ENCODE data around the gene EFCAB6. TPM values are rescaled to one million over a fixed set of nuclear protein-coding genes. Genes with fewer than 3 reads are reported as not detected.
A peak's percentile ranks its signal among the peaks of the same experiment; 100 is the strongest.

The EFCAB6 gene
- total and polyA plus RNA-seq, 3 donors from 2014 or later, result 41.3 to 108 (median 81.5) TPM

DNA sequence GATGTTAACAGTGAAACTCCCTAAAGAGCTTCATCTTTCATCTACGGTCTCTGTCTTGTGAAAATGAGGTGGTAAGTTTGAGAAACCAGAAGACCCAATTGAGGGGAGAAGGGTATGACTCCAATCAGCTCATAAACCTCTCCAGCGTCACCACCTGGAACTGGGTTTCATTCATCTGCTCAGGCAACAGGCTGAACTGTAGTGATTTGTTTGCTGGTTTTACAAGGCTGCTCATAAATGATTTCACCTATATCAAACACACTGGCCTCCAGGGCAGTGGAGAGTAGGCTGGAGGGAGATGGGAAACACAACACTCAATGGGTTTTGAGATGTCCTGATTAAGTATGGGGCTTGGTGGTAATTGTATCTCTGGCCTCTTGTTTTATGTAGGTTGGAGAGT lies 79.0 kb downstream of the EFCAB6 start:
- 90 to 93% methylated on average over 2 of the region's 2 CpGs for WGBS, 2 donors
- DNase-seq, result no peak
- Histone ChIP-seq H3K36me3 (ENCODE audit: low read depth, missing control alignments) (no peaks in the 10 kb centered on the region), H3K27me3 (no peaks in the 10 kb centered on the region), H3K4me3 (no peak overlapping the region), H3K27ac (no peak overlapping the region), H3K4me1 (peaks cover 4% of the 10 kb centered on the region), H3K9me3 (no peaks in the 10 kb centered on the region)
- intact Hi-C loops (cut with DNase I; ENCODE audit: low total_unique reads), result no loop called here
- TF ChIP-seq, protein P1, sequence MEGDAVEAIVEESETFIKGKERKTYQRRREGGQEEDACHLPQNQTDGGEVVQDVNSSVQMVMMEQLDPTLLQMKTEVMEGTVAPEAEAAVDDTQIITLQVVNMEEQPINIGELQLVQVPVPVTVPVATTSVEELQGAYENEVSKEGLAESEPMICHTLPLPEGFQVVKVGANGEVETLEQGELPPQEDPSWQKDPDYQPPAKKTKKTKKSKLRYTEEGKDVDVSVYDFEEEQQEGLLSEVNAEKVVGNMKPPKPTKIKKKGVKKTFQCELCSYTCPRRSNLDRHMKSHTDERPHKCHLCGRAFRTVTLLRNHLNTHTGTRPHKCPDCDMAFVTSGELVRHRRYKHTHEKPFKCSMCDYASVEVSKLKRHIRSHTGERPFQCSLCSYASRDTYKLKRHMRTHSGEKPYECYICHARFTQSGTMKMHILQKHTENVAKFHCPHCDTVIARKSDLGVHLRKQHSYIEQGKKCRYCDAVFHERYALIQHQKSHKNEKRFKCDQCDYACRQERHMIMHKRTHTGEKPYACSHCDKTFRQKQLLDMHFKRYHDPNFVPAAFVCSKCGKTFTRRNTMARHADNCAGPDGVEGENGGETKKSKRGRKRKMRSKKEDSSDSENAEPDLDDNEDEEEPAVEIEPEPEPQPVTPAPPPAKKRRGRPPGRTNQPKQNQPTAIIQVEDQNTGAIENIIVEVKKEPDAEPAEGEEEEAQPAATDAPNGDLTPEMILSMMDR (IDR thresholded peaks at IDR 0.05), result no peak
- no peak for TF ChIP-seq POLR2A (IDR thresholded peaks at IDR 0.05)

DNA sequence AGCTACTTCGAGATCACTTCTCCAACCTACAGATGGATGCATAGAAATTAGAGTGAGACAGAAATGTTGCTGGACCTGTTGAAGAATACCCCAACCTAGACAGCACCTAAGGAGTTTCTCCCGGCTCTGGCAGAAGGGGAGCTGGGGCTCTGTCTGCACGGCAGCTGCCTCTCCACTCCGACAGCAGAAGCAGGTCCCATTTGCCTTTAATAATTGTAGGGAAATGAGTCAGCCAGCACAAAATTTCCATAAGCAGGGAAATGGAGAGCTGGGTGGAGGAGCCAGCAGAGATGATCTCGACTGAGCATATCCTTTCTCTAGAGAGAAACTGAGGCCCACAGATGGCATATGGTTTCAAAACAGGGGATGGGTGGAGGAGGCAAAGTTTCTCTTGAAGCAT lies 80.1 kb downstream of the EFCAB6 start:
- DNase-seq, result no peak
- no peak overlapping the region for H3K27ac ChIP-seq
- no peaks in the 10 kb centered on the region for H3K27me3 ChIP-seq
- no peak overlapping the region for H3K4me3 ChIP-seq
- 80 to 88% methylated on average over 5 of the region's 5 CpGs for WGBS, 2 donors
- peaks cover 4% of the 10 kb centered on the region for H3K4me1 ChIP-seq
- H3K9me3 ChIP-seq, result no peaks in the 10 kb centered on the region
- H3K36me3 ChIP-seq (ENCODE audit: low read depth, missing control alignments), result no peaks in the 10 kb centered on the region
- no peak for TF ChIP-seq POLR2A (IDR thresholded peaks at IDR 0.05)
- TF ChIP-seq, protein P1 (IDR thresholded peaks at IDR 0.05), result no peak
- intact Hi-C loops (cut with DNase I; ENCODE audit: low total_unique reads), result no loop called here

DNA sequence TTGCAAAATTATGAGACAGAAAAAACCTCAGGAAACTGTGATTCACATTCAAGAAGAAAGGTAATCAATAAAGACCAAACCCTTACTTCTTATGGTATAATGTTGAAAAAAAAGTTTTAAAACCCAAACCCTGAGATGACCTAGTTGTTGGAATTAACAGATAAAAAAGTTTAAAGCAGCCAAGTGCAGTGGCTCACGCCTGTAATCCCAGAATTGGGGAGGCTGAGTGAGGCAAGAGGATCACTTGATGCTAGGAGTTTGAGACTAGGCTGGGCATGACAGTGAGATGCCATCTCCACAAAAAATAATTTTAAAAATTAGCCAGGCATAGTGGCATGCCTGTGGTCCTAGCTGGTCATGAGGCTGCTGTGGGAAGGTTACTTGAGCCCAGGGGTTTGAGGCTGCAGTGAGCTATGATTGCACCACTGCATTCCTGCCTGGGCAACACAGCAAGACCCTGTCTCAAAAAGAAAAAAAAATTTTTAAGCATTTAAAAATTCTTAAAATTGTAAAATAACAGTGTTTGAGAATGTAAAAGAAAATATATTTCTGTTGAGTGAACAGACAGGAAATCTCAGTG lies 85.1 kb downstream of the EFCAB6 start:
- Histone ChIP-seq H3K4me3 (no peak overlapping the region), H3K27ac (peak overlapping the region in 1 of 2 donors; percentile 29), H3K9me3 (no peaks in the 10 kb centered on the region), H3K27me3 (no peaks in the 10 kb centered on the region), H3K4me1 (peaks cover 8% of the 10 kb centered on the region), H3K36me3 (ENCODE audit: low read depth, missing control alignments) (no peaks in the 10 kb centered on the region)
- TF ChIP-seq, protein P1 (IDR thresholded peaks at IDR 0.05), result no peak
- no peak for TF ChIP-seq POLR2A (IDR thresholded peaks at IDR 0.05)
- 37 to 63% methylated on average over 1 of the region's 1 CpG for WGBS, 2 donors
- DNase-seq, result no peak
- intact Hi-C loops (cut with DNase I; ENCODE audit: low total_unique reads), result no loop called here

DNA sequence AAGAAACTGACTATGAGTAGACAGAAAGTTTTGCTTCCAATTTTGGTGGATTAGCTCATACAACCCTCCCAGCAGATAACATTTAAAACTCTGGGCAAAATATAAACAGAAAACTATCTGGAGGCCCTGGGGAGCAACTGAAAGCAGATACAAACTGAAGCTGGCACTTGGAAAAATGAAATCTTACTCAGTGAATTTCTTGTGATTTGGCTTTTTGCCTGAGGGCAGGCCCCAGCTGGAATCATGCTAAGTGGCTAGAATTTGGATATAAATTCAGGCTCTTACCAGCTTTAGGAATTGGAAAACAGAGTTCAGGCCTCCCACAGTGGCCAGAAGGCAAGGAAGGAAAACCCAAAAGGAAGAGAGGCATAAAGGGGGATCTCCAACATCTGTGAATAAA lies 85.8 kb downstream of the EFCAB6 start:
- no peaks in the 10 kb centered on the region for H3K27me3 ChIP-seq
- no peak for TF ChIP-seq POLR2A (IDR thresholded peaks at IDR 0.05)
- TF ChIP-seq, protein P1 (IDR thresholded peaks at IDR 0.05), result no peak
- peak; percentile 33 for DNase-seq
- H3K36me3 ChIP-seq (ENCODE audit: low read depth, missing control alignments), result no peaks in the 10 kb centered on the region
- H3K27ac ChIP-seq, result peak overlapping the region; percentile 29 to 51
- no peaks in the 10 kb centered on the region for H3K9me3 ChIP-seq
- H3K4me1 ChIP-seq, result peaks cover 8% of the 10 kb centered on the region
- H3K4me3 ChIP-seq, result no peak overlapping the region
- intact Hi-C loops (cut with DNase I; ENCODE audit: low total_unique reads), result no loop called here

DNA sequence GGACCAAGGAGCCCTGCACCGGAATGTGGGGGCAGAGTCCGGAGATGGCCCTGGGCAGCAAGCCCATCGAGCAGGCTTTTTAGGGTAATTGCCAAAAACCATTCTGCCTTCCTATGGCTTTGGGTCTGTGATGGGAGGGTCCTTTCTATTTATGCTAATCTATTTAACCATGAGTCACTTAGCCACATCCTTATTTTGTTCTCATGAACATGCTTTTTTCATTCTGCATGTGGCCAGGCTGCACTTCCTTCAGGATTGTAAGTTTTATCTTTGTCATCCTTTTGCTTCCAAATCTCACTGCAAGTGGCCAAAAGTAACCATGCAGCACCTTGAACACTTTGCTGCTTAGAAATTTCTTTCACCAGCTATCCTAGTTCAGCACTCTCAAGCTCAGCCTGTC lies 88.3 kb downstream of the EFCAB6 start:
- H3K4me1 ChIP-seq, result peaks cover 8% of the 10 kb centered on the region
- TF ChIP-seq, protein P1 (IDR thresholded peaks at IDR 0.05), result no peak
- no peak for TF ChIP-seq POLR2A (IDR thresholded peaks at IDR 0.05)
- H3K36me3 ChIP-seq (ENCODE audit: low read depth, missing control alignments), result no peaks in the 10 kb centered on the region
- 51 to 69% methylated on average over 2 to 3 of the region's 3 CpGs for WGBS, 2 donors
- no peak overlapping the region for H3K27ac ChIP-seq
- DNase-seq, result no peak
- no peaks in the 10 kb centered on the region for H3K27me3 ChIP-seq
- H3K9me3 ChIP-seq, result no peaks in the 10 kb centered on the region
- H3K4me3 ChIP-seq, result no peak overlapping the region
- intact Hi-C loops (cut with DNase I; ENCODE audit: low total_unique reads), result no loop called here
